ENCODE measurements around the gene PIGQ.

DNA sequence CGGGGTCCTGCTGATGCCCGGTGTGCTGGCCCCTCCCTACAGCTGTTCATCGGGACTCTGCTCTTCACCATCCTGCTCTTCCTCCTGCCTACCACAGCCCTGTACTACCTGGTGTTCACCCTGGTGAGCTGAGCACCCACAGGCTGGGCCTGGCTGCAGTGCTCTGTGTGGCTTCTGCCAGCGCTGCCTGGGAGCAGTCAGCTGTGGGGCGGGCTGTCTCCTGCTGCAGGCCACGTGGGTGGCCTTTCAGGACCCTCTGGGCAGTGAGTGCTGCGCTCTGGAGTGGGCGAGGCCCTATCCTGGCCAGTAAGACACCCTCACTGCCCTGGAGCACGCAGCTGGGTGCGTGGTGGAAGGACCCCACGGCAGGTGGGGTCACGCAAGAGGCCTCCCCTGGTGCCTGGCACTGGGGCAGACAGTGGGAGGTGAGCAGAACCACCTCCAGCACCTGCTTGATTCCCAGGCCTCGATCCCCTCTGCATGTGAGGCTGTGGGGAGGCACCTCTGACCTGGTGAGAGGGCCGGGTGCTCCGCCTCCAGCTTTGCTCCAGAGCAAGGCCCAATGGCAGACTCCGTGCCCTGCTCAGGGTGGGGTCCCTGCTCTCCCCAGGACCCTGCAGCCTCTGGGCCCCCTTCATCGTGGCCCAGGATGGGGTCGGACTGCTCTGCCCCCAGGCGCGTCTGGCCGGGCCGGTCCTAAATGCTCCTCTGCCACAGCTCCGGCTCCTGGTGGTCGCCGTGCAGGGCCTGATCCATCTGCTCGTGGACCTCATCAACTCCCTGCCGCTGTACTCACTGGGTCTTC, 10.6 kb downstream of the PIGQ start:
- TF ChIP-seq, protein P1, sequence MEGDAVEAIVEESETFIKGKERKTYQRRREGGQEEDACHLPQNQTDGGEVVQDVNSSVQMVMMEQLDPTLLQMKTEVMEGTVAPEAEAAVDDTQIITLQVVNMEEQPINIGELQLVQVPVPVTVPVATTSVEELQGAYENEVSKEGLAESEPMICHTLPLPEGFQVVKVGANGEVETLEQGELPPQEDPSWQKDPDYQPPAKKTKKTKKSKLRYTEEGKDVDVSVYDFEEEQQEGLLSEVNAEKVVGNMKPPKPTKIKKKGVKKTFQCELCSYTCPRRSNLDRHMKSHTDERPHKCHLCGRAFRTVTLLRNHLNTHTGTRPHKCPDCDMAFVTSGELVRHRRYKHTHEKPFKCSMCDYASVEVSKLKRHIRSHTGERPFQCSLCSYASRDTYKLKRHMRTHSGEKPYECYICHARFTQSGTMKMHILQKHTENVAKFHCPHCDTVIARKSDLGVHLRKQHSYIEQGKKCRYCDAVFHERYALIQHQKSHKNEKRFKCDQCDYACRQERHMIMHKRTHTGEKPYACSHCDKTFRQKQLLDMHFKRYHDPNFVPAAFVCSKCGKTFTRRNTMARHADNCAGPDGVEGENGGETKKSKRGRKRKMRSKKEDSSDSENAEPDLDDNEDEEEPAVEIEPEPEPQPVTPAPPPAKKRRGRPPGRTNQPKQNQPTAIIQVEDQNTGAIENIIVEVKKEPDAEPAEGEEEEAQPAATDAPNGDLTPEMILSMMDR (IDR thresholded peaks at IDR 0.05), result no peak
- no peak for TF ChIP-seq POLR2A (IDR thresholded peaks at IDR 0.05)

All from heart left ventricle (tissue), 13 donors.